Activated gamma-delta T cell treated with Interleukin-2 at 50 U/mL for 16 hours (primary cell): ENCODE data around the gene UBXN10.

Source experiments
- DNase-seq: peaks from one replicate; pipeline ENCODE4 v3.0.0-alpha.2; 2020

The UBXN10 gene

GRCh38 chr1:20152599-20152930 is 33.3 kb upstream of the UBXN10 start:
- DNase-seq = no peak

DNA sequence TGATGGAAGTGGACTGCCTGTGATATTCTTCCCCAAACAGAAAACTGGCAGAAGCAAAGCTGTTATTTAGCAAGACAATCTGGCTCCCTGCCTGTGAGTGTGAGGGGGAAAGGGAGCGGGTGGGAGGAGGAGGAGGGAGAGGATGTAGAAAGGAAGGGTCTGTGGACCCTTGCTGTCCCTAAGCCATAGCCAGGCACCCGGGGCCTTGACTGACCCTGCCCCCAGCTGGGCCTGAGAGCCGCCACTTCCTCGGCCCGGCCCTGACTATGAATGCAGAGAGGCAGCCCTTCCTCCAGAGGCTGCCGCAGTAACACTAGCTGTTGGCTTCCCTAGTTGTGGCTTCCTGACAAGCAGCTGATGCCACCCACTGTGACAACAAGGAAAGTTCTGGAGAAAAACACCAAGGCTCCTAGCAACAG is 32.9 kb upstream of the UBXN10 start:
- DNase-seq = no peak

DNA sequence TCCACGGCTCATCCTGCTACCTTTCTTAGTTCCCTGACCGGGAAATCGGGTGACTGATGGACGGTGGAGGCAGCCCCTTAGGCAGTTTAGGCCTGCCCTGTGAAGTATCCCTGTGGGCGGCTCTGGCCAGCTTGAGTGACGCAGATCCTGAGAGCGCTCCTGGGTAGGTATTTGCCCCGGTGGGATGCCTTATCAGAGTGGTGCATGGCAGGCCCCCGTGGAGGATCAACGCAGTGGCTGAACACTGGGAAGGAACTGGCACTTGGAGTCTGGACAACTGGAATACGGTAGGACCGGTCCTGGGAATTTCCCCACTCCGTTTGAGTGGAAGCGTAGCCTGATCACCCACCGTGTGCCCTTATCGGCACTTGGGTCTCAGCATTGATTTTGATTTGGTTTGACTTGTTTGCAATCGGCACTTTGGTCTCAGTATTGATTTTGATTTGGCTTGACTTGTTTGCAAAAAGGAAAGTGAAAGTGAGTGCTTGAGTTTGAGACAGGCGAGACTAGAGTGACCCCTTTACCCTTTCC is 31.5 kb upstream of the UBXN10 start:
- no peak for DNase-seq

DNA sequence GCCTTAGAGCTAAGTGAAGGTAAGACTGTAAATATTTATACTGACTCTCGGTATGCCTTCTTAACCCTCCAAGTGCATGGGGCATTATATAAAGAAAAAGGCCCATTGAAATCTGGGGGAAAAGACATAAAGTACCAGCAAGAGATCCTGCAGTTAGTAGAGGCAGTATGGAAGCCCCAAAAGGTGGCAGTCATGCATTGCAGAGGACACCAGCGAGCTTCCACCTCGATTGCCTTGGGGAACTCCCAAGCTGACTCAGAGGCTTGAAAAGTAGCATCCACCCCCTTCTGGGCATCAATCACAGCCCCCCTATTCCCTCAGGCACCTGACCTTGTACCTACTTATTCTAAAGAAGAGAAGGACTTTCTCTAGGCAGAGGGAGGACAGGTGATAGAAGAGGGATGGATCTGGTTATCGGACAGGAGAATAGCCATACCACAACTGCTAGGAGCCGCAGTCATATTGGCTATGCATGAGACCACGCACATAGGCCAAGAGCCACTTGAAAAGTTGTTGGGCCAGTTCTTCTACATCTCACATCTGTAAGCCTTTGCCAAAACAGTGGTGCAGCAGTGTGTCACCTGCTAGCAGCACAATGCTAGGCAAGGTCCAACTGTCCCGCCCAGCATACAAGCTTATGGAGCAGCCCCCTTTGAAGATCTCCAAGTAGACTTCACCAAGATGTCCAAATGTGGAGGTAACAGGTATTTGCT is 27.4 kb upstream of the UBXN10 start:
- no peak for DNase-seq

- DNase-seq = no peak
Measured at GRCh38 chr1:20160034-20160433, 25.9 kb upstream of the UBXN10 start.

- DNase-seq = no peak
Measured at GRCh38 chr1:20164694-20165202, 21.1 kb upstream of the UBXN10 start.

- no peak for DNase-seq
Measured at GRCh38 chr1:20165522-20165951, 20.4 kb upstream of the UBXN10 start.

GRCh38 chr1:20166051-20166450 is 19.8 kb upstream of the UBXN10 start:
- DNase-seq = no peak

- DNase-seq = no peak
Measured at GRCh38 chr1:20167126-20167525, 18.8 kb upstream of the UBXN10 start.

DNA sequence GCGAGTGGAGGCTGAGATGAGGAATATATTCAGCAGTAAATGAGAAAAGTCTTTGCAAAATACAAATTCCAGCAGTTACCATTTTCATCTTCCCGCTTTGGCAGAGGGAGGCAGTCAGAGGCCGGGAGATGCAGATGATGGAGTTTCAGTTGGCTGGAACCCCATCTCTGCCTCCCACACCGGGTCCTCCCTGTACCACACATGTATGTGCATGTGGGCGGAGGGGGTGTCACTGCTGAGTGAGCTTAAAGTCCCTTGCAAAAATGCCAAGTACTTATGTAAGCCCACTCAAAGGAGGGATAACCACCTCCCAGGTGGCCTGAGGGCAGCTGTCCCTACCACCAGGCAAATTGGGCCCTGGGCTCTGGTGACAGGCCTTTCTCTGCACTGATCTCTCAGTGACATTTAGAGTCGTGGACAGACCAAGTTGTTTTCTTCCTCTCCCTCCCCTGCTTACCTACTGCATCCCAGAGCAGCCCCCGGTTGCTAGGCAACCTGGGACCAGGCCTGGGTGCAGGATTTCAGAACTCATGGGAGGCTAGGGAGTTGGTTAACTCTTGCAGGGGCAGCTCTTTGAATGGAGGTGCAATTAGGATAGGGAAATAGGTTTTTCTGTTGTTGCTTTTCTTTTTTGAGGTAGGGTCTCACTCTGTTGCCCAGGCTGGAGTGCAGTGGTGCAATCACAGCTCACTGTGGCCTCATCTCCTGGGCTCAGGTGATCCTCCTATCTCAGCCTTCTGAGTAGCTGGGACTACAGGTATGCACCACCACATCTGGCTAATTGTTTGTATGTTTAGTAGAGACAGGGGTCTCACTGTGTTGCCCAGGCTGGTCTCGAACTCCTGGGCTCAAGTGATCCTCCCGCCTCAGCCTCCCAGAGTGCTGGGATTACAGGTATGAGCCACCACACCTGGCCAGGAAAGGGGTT is 17.1 kb upstream of the UBXN10 start:
- DNase-seq = no peak

DNA sequence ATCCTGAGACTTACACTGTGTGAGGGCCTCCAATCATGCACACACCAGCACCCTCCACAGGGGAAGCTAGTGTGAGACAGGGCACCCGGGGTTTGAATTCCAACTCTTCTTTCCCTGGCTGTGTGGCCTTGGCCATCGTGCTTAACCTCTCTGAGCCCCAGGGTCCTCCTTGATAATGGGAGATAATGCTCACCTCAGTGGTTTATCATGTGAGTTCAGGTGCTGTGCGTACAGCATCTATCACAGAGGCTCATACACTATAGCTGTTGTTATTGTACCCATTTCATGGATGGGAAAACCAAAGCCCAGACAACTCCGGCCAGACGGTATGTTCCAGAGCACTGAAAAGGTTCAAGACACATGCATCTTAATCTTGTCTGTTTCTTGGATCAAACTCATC is 16.0 kb upstream of the UBXN10 start:
- DNase-seq = no peak

- DNase-seq = no peak
Measured at GRCh38 chr1:20172033-20172590, 13.8 kb upstream of the UBXN10 start.

- DNase-seq = no peak
Measured at GRCh38 chr1:20174937-20175666, 10.8 kb upstream of the UBXN10 start.

DNA sequence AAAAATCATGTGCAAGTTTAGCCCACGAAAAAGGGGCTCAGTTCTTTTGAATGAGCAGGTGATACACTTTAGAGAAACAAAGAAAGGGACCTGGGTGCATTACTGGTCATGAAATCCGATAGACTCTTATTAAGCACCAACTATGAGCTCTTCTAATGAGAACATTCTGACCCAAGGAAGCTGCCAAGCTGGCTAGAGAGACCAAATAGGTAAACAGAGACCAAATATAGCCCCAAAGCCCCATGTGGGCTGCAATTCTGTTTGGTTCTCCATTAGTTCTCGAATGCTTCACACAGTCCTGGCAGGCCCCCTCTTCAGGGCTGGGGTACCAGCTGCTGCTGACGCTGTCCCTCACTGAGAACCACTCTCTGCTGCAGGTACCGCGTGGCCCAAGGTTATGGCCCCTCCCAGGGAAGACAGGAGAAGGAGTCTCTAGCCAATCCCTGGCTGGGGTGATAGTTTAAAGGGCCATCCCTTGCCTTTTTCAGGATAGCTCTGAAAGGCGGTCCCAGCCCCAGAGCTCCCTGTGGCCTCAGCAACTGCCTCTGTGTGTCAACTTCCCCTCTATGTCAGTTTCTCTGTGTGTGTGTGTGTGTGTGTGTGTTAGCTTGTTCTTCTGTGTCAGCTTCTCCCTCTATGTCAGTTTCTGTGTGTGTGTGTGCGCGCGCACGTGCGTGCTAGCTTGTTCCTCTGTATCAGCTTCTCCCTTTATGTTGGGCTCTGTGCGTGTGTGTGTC is 7.1 kb upstream of the UBXN10 start:
- no peak for DNase-seq

DNA sequence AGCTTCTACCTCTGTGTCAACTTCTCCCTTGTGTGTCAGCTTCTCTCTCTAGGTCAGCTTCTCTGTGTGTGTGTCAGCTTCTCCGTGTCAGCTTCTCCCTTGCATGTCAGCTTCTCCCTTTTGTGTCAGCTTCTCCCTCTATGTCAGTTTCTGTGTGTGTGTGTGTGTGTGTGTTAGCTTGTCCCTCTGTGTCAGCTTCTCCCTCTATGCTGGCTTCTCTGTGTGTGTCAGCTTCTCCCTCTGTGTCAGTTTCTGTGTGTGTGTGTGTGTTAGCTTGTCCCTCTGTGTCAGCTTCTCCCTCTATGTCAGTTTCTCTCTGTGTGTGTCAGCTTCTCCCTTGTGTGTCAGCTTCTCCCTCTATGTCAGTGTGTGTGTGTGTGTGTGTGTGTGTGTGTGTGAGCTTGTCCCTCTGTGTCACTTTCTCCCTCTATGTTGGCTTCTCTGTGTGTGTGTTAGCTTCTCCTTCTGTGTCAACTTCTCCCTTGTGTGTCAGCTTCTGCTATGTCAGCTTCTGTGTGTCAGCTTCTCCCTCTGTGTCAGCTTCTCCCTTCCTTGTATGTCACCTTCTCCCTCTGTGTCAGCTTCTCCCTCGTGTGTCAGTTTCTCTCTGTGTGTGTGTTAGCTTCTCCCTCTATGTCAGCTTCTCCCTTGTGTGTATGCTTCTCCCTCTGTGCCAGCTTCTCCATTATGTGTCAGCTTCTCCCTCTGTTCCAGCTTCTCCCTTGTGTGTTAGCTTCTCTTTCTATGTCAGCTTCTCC is 6.3 kb upstream of the UBXN10 start:
- no peak for DNase-seq

DNA sequence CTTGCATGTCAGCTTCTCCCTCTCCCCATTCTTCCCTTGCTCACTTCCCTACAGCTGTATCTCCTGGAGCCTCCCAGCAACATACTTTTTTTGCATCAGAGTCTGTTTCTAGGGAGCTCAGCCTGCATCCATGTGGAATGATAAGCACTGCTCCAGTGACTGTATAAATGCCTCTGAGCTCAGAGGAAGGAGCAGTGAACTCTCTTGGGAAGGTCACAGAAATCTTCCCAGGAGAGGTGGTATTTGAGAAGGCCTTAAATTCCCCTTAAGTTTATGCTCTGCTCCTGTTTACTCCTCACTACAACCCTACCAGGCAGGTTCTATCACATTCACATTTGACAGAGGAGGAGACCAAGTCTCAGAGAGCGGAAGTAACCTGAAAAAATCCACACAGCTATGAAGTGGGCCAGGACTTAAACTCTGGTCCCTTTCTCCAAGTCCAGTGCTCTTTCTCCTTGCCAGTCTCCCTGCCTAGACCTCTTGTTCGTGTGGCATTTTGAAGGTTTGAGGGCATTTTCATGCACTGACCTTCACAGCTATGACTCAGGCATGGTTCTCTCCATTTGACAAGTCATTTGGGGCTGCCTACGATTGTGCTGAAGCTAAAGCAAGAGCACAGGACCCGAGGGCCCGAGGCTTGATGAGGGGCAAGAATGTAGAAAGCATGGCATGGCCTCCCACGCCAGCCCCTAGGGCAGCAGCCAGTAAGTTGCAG is 5.6 kb upstream of the UBXN10 start:
- DNase-seq = no peak

DNA sequence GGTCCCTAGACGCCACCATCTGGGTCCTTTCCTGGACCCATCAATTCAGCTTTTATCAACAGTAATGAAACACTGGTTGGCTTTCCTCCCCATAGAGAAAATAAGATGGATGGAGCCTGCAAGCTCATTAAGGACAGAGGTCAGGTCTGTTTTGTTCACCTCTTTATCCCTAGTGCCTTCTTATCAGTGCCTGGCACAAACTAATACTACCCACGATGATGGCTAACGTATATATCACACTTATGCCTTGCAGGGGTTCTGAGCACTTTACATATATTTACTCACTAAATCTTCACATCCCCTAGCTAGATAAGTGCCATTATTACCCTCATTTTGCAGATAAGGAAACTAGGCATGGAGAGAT is 5.1 kb upstream of the UBXN10 start:
- no peak for DNase-seq

- DNase-seq = no peak
Measured at GRCh38 chr1:20182415-20182814, 3.5 kb upstream of the UBXN10 start.

DNA sequence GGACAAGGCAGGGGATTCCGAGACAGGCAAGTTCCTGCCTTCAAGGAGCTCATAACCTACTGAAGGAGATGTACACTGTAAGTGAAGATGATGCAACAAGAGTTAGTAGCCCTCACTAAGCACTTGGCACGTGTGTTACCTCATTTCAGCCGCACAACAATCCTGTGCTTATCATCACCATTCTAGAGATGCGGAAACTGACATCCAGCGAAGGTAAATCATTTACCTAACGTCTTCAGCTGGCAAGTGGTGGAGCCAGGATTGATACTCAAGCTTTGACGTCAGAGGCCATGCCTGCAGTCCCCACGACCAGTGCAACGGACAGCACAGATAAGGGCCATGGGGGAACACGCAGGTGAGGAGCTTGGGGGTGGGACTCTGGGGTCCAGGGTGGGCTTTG is 2.9 kb upstream of the UBXN10 start:
- DNase-seq = no peak

GRCh38 chr1:20183616-20184271 is 2.2 kb upstream of the UBXN10 start:
- DNase-seq = no peak
